Liver (tissue), 9 donors: Measurements from ENCODE around the gene IP6K3. TPM values are rescaled to one million over a fixed set of nuclear protein-coding genes. Genes with fewer than 3 reads are reported as not detected.

Source experiments
- DNase-seq: peaks from one replicate; pipeline ENCODE4 v3.0.0-alpha.2; 2017; ENCODE audit warnings: low spot score
- H3K27ac ChIP-seq, 2 donors: one replicate each; pipeline ENCODE4 v1.7.0; 2013; ENCODE audit warnings: inconsistent platforms in 2 of 2, low read length in 2 of 2, control low read depth in 1 of 2, low read depth in 1 of 2, mild to moderate bottlenecking in 1 of 2
- H3K27me3 ChIP-seq, 4 donors: one replicate each; pipeline versions ENCODE4 v1.6.1 to v1.7.0; 2013; ENCODE audit warnings: low read length in 3 of 4, inconsistent platforms in 1 of 4, mild to moderate bottlenecking in 1 of 4, moderate library complexity in 1 of 4; ENCODE audit not compliant: control insufficient read depth in 4 of 4, insufficient read depth in 4 of 4
- H3K36me3 ChIP-seq, 4 donors: one replicate each; pipeline versions ENCODE4 v1.6.1 to v1.7.0; 2013; ENCODE audit warnings: low read length in 3 of 4, mild to moderate bottlenecking in 3 of 4, low read depth in 1 of 4, moderate library complexity in 1 of 4; ENCODE audit not compliant: control insufficient read depth in 4 of 4, insufficient read depth in 3 of 4
- H3K4me1 ChIP-seq, 4 donors: one replicate each; pipeline versions ENCODE4 v1.6.1 to v1.7.0; 2013; ENCODE audit warnings: low read length in 3 of 4, mild to moderate bottlenecking in 3 of 4, moderate library complexity in 1 of 4; ENCODE audit not compliant: control insufficient read depth in 4 of 4, insufficient read depth in 4 of 4
- H3K4me3 ChIP-seq, 3 donors: one replicate each; pipeline versions ENCODE4 v1.6.1 to v1.7.0; 2013; ENCODE audit warnings: low read length in 3 of 3, control low read depth in 1 of 3, low read depth in 1 of 3, mild to moderate bottlenecking in 1 of 3
- H3K9ac ChIP-seq, 2 donors: one replicate each; pipeline ENCODE4 v1.7.0; 2013; ENCODE audit warnings: low read length in 2 of 2, mild to moderate bottlenecking in 2 of 2, moderate library complexity in 2 of 2, control low read depth in 1 of 2, low read depth in 1 of 2
- H3K9me3 ChIP-seq, 4 donors: one replicate each; pipeline versions ENCODE4 v1.6.1 to v1.7.0; 2013; ENCODE audit warnings: low read length in 3 of 4; ENCODE audit not compliant: control insufficient read depth in 4 of 4
- FOXA1 ChIP-seq: IDR thresholded peaks from 2 replicates; pipeline ENCODE4 v1.6.1; 2016; ENCODE audit warnings: antibody characterized with exemption
- FOXA2 ChIP-seq: IDR thresholded peaks from 2 replicates; pipeline ENCODE4 v1.6.1; 2016; ENCODE audit warnings: antibody characterized with exemption
- HNF4G ChIP-seq: IDR thresholded peaks from 2 replicates; pipeline ENCODE4 v1.6.1; 2016; ENCODE audit warnings: antibody characterized with exemption
- JUND ChIP-seq, 2 donors: IDR thresholded peaks; 2 replicates each; pipeline ENCODE4 v1.6.1; 2016; ENCODE audit warnings: antibody characterized with exemption in 2 of 2
- NR2F2 ChIP-seq: IDR thresholded peaks from 2 replicates; pipeline ENCODE4 v1.6.1; 2016; ENCODE audit warnings: antibody characterized with exemption
- RXRA ChIP-seq, 2 donors: IDR thresholded peaks; 2 replicates each; pipeline ENCODE4 v1.6.1; 2017 to 2018; ENCODE audit warnings: antibody characterized with exemption in 2 of 2, mild to moderate bottlenecking in 1 of 2
- TAF1 ChIP-seq: conservative IDR thresholded peaks from 2 replicates; pipeline ENCODE4 v1.6.1; 2016; ENCODE audit warnings: antibody characterized with exemption, mild to moderate bottlenecking
- WGBS: extraction: QIAGEN DNeasy Blood & Tissue Kit; methylation state at CpG from one replicate; pipeline ENCODE4 v1.1.7; 2013; 5-methylcytosine and 5-hydroxymethylcytosine counted together
- polyA plus RNA-seq, 2 donors: library from polyadenylated mRNA; stranded (reverse) in 1 of 2; unstranded in 1 of 2; fragments of 200-250 nt in 1 of 2; fragments of >200 nt in 1 of 2; fragmentation: Nextera tagmentation in 1 of 2; extraction: Ambion mirVana in 1 of 2; gene quantifications; one replicate each; pipeline versions ENCODE4 v1.2.1 to v1.2.3, GENCODE V29; 2013 to 2015
- total RNA-seq, 2 donors: library from RNA; depleted of rRNA; stranded (reverse); fragments of >200 nt; gene quantifications; one replicate each; pipeline ENCODE4 v1.2.3, GENCODE V29; 2014
- TF ChIP-seq, protein P1 (sequence below): IDR thresholded peaks from 2 replicates; pipeline ENCODE4 v1.6.1; 2016; ENCODE audit warnings: antibody characterized with exemption
- TF ChIP-seq, protein P2 (sequence below): IDR thresholded peaks from 2 replicates; pipeline ENCODE4 v1.6.1; 2016; ENCODE audit warnings: antibody characterized with exemption
- TF ChIP-seq, protein P3 (sequence below): IDR thresholded peaks from 2 replicates; pipeline ENCODE4 v1.6.1; 2016; ENCODE audit warnings: antibody characterized with exemption
- donor health status: healthy.
- donor health status: healthy.
- donor health status: healthy.
- donor health status: healthy.
- donor health status: healthy.

IP6K3 gene
- total and polyA plus RNA-seq, 4 donors, result 1.5 to 12.9 (median 6.7) TPM

DNA sequence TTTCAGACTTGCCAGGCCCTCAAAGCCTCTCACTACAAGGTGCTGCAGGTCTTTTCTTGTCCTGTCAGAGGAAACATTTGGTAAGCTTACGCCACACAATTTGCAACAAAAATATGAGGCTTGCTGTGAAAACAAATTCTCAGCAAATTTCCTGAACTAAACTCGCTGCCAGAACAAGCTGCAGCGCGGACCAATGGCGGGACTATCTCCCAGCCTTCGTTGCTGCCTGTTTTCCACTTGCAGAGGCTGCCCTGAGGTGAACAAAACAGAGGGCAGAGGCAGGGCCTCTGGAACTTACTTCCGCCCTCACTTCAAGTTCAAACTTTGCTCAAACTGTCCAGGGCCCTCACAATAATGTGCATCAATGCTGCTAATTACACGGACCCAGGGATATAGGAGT lies 47.6 kb downstream of the IP6K3 start:
- 78% methylated on average over 8 of the region's 8 CpGs for WGBS
- H3K4me1 ChIP-seq, result peaks cover 0 to 10% (median 0%) of the 10 kb centered on the region in 4 donors
- no peak for DNase-seq
- no peak overlapping the region for H3K4me3 ChIP-seq
- H3K9ac ChIP-seq, result no peak overlapping the region
- H3K36me3 ChIP-seq, result peaks cover 0 to 15% (median 5%) of the 10 kb centered on the region in 4 donors
- H3K27ac ChIP-seq, result no peak overlapping the region
- no peaks in the 10 kb centered on the region for H3K9me3 ChIP-seq
- TF ChIP-seq FOXA1 (no peak), NR2F2 (peak; percentile 20), RXRA (IDR thresholded peaks at IDR 0.05) (peak; percentile 34 to 69)
- TF ChIP-seq, protein P1, sequence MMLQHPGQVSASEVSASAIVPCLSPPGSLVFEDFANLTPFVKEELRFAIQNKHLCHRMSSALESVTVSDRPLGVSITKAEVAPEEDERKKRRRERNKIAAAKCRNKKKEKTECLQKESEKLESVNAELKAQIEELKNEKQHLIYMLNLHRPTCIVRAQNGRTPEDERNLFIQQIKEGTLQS, result no peak
- H3K27me3 ChIP-seq, result no peaks in the 10 kb centered on the region

DNA sequence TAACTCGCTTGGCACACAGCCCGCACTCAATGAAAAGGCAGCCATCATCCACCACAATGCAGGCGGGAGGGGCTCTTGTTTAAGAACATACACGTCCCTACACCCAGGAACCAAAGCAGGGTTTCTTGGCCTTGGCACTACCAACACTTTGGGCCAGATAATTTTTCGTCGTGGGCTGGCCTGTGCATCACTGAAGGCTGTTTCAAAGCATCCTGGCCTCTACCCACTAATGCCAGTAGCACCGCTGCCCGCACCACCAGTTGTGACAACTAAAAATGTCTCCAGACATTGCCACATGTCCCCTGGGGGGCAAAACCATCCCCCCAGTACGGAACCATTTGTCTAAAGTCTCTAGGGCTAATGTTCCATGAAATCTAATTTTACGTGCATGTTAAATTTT lies 48.2 kb downstream of the IP6K3 start:
- TF ChIP-seq JUND (IDR thresholded peaks at IDR 0.05), result no peak
- TF ChIP-seq FOXA2, result no peak
- no peak for TF ChIP-seq TAF1
- TF ChIP-seq, protein P2, sequence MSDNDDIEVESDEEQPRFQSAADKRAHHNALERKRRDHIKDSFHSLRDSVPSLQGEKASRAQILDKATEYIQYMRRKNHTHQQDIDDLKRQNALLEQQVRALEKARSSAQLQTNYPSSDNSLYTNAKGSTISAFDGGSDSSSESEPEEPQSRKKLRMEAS, result no peak
- TF ChIP-seq HNF4G, result no peak
- TF ChIP-seq RXRA (IDR thresholded peaks at IDR 0.05), result no peak
- H3K27ac ChIP-seq, result no peak overlapping the region
- H3K4me3 ChIP-seq, result no peak overlapping the region
- WGBS, result 93% methylated on average over 10 of the region's 10 CpGs
- H3K9me3 ChIP-seq, result no peaks in the 10 kb centered on the region
- no peak for DNase-seq
- peaks cover 0 to 10% (median 0%) of the 10 kb centered on the region in 4 donors for H3K4me1 ChIP-seq
- H3K36me3 ChIP-seq, result peaks cover 0 to 15% (median 5%) of the 10 kb centered on the region in 4 donors
- no peak overlapping the region for H3K9ac ChIP-seq
- H3K27me3 ChIP-seq, result no peaks in the 10 kb centered on the region

DNA sequence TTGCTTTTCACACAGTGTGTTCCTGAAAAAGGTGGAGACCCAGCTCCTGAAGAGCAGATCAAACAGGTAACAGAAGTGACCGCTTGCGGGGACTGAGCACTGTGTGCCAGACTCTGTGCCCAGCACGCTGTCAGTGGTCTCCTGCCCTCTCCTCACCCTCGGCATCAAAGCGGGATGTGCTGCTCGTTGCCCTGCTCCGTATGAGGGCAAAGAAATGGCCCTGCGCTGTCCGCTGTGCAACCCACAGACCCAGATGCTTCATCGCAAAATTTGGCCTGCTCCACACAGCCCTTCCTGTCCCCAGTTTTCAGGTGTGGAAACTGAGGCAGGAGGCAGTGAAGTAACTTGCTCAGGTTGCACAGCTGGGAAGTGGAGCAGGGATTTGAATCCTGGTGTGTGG lies 48.9 kb downstream of the IP6K3 start:
- WGBS, result 96% methylated on average over 10 of the region's 10 CpGs
- H3K36me3 ChIP-seq, result peaks cover 0 to 15% (median 5%) of the 10 kb centered on the region in 4 donors
- no peaks in the 10 kb centered on the region for H3K9me3 ChIP-seq
- H3K27me3 ChIP-seq, result no peaks in the 10 kb centered on the region
- H3K27ac ChIP-seq, result no peak overlapping the region
- DNase-seq, result no peak
- no peak overlapping the region for H3K4me3 ChIP-seq
- TF ChIP-seq, protein P3, sequence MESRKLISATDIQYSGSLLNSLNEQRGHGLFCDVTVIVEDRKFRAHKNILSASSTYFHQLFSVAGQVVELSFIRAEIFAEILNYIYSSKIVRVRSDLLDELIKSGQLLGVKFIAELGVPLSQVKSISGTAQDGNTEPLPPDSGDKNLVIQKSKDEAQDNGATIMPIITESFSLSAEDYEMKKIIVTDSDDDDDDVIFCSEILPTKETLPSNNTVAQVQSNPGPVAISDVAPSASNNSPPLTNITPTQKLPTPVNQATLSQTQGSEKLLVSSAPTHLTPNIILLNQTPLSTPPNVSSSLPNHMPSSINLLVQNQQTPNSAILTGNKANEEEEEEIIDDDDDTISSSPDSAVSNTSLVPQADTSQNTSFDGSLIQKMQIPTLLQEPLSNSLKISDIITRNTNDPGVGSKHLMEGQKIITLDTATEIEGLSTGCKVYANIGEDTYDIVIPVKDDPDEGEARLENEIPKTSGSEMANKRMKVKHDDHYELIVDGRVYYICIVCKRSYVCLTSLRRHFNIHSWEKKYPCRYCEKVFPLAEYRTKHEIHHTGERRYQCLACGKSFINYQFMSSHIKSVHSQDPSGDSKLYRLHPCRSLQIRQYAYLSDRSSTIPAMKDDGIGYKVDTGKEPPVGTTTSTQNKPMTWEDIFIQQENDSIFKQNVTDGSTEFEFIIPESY, result no peak
- H3K4me1 ChIP-seq, result peaks cover 0 to 10% (median 0%) of the 10 kb centered on the region in 4 donors
- H3K9ac ChIP-seq, result no peak overlapping the region
